A549 (cell line): ENCODE measurements around the gene TANK. TPM values are rescaled to one million over a fixed set of nuclear protein-coding genes. Genes with fewer than 3 reads are reported as not detected.
A peak's percentile ranks its signal among the peaks of the same experiment; 100 is the strongest.

ENCODE experiments used
- ATAC-seq, 2 experiments: fragments of 200-7000 bp in 1 of 2; fragments of >200 bp in 1 of 2; cut with Nextera tagmentation in 1 of 2; cut with Tn5 transposase in 1 of 2; 3 replicates each; pipeline versions ENCODE4 v1.8.0 to v1.9.1; 2018 to 2020; ENCODE audit warnings: mild to moderate bottlenecking in 1 of 2, moderate library complexity in 1 of 2
- CTCF ChIA-PET: fragments of 300-600 bp; sonication (Branson Sonifier 250); formaldehyde crosslinking; extraction: SDS; loops from one replicate; lab custom pipeline; 2021; ENCODE audit warnings: antibody characterized with exemption, inconsistent platforms; lab: Yijun Ruan, JAX
- POLR2A ChIA-PET: fragments of 350-600 bp; formaldehyde crosslinking; extraction: SDS; loops from one replicate; lab custom pipeline; 2021; ENCODE audit warnings: antibody characterized with exemption, inconsistent platforms; lab: Yijun Ruan, JAX
- DNase-seq, 2 experiments: peaks; one replicate each; pipeline versions ENCODE4 v3.0.0 to v3.0.0-alpha.2; 2011 to 2016; ENCODE audit warnings: low read depth in 1 of 2, low spot score in 1 of 2
- FAIRE-seq: peaks from 2 replicates; lab custom pipeline; 2011; peaks lifted over from hg19 to GRCh38; lab: Jason Lieb, UNC
- H3K27ac ChIP-seq, 2 experiments: fragments of >200 bp; sonication (Bioruptor Twin); formaldehyde crosslinking; 3 replicates each; pipeline ENCODE4 v1.5.1; 2016 to 2017
- H3K4me1 ChIP-seq: fragments of >200 bp; sonication (Bioruptor Twin); formaldehyde crosslinking; 3 replicates; pipeline ENCODE4 v1.6.1; 2016
- H3K4me2 ChIP-seq: fragments of >200 bp; sonication (Bioruptor Twin); formaldehyde crosslinking; 3 replicates; pipeline ENCODE4 v1.6.1; 2016
- H3K4me3 ChIP-seq: fragments of >200 bp; sonication (Bioruptor Twin); formaldehyde crosslinking; 3 replicates; pipeline ENCODE4 v1.5.1; 2016
- H3K9me3 ChIP-seq: fragments of >200 bp; sonication (Bioruptor Twin); formaldehyde crosslinking; 3 replicates; pipeline ENCODE4 v1.6.1; 2016
- ATOH8 ChIP-seq: fragments of 250-450 bp; sonication (Bioruptor Pico); IDR thresholded peaks from 2 replicates; pipeline ENCODE4 v1.5.0; 2020; ENCODE audit warnings: low read depth, mild to moderate bottlenecking, moderate library complexity
- BCL3 ChIP-seq: fragments of >200 bp; sonication (Bioruptor Twin); formaldehyde crosslinking; IDR thresholded peaks from 3 replicates; pipeline ENCODE4 v1.6.1; 2016
- CHD2 ChIP-seq: fragments of 150-350 bp; IDR thresholded peaks from 2 replicates; pipeline ENCODE4 v1.6.1; 2014; ENCODE audit warnings: low read length; ENCODE audit not compliant: partially characterized antibody
- CHD4 ChIP-seq: fragments of 200-600 bp; sonication (generic); IDR thresholded peaks from 2 replicates; pipeline ENCODE4 v1.6.1; 2016; ENCODE audit warnings: antibody characterized with exemption, mild to moderate bottlenecking, borderline replicate concordance
- CTCF ChIP-seq: fragments of >200 bp; sonication (Bioruptor Twin); formaldehyde crosslinking; IDR thresholded peaks from 3 replicates; pipeline ENCODE4 v1.5.1; 2016
- EHF ChIP-seq: fragments of 250-450 bp; sonication (Bioruptor Pico); IDR thresholded peaks from 2 replicates; pipeline ENCODE4 v1.5.0; 2020; ENCODE audit warnings: mild to moderate bottlenecking
- FOSB ChIP-seq: fragments of 250-450 bp; sonication (Bioruptor Pico); IDR thresholded peaks from 2 replicates; pipeline ENCODE4 v1.5.0; 2020; ENCODE audit warnings: mild to moderate bottlenecking, moderate library complexity
- HDAC2 ChIP-seq: fragments of 200-600 bp; sonication (generic); IDR thresholded peaks from 2 replicates; pipeline ENCODE4 v1.6.1; 2016
- HES2 ChIP-seq: fragments of >200 bp; sonication (Bioruptor Twin); formaldehyde crosslinking; IDR thresholded peaks from 2 replicates; pipeline ENCODE4 v1.6.1; 2016
- HOXB13 ChIP-seq: fragments of 250-450 bp; sonication (Bioruptor Pico); IDR thresholded peaks from 2 replicates; pipeline ENCODE4 v1.5.0; 2020; ENCODE audit warnings: low read depth, mild to moderate bottlenecking, moderate library complexity
- KDM1A ChIP-seq: fragments of 200-600 bp; sonication (generic); IDR thresholded peaks from 2 replicates; pipeline ENCODE4 v1.6.1; 2016; ENCODE audit warnings: low read depth, mild to moderate bottlenecking
- MAFK ChIP-seq: fragments of 450-650 bp; IDR thresholded peaks from 2 replicates; pipeline ENCODE4 v1.6.1; 2014; ENCODE audit not compliant: partially characterized antibody
- NFE2L2 ChIP-seq: fragments of 150-350 bp; conservative IDR thresholded peaks from 2 replicates; pipeline ENCODE4 v1.6.1; 2014; ENCODE audit warnings: low read length
- PBX3 ChIP-seq: IDR thresholded peaks from 2 replicates; pipeline ENCODE4 v1.6.1; 2012
- PHF8 ChIP-seq: fragments of 200-600 bp; sonication (generic); IDR thresholded peaks from 2 replicates; pipeline ENCODE4 v1.6.1; 2016; ENCODE audit warnings: low read depth, mild to moderate bottlenecking, antibody characterized with exemption, moderate library complexity, borderline replicate concordance
- POLR2A ChIP-seq: IDR thresholded peaks from 2 replicates; pipeline ENCODE4 v1.6.1; 2012; ENCODE audit warnings: mild to moderate bottlenecking, low read length
- POLR2AphosphoS2 ChIP-seq: conservative IDR thresholded peaks from 2 replicates; pipeline ENCODE4 v1.6.1; 2012; ENCODE audit warnings: low read length, improper control_type of control experiment, inconsistent platforms
- RAD21 ChIP-seq, 2 experiments: fragments of >200 bp in 1 of 2; sonication (Bioruptor Twin) in 1 of 2; formaldehyde crosslinking in 1 of 2; IDR thresholded peaks in 1 of 2; conservative IDR thresholded peaks in 1 of 2; 2 replicates in 1 of 2; 3 replicates in 1 of 2; pipeline ENCODE4 v1.6.1; 2012 to 2018; ENCODE audit warnings: inconsistent platforms in 1 of 2
- RARB ChIP-seq: fragments of 250-450 bp; sonication (Bioruptor Pico); IDR thresholded peaks from 2 replicates; pipeline ENCODE4 v1.8.0; 2021; ENCODE audit warnings: mild to moderate bottlenecking, moderate library complexity
- RCOR1 ChIP-seq: fragments of 150-350 bp; IDR thresholded peaks from 2 replicates; pipeline ENCODE4 v1.6.1; 2014; ENCODE audit warnings: antibody characterized with exemption, low read length, low read depth
- RFX5 ChIP-seq: fragments of 450-650 bp; IDR thresholded peaks from 2 replicates; pipeline ENCODE4 v1.7.1; 2014; ENCODE audit warnings: antibody characterized with exemption, mild to moderate bottlenecking, moderate library complexity
- RNF2 ChIP-seq: fragments of 200-600 bp; sonication (generic); IDR thresholded peaks from 2 replicates; pipeline ENCODE4 v1.6.1; 2016; ENCODE audit warnings: low read depth, mild to moderate bottlenecking, antibody characterized with exemption, moderate library complexity, borderline replicate concordance
- SMC3 ChIP-seq: fragments of >200 bp; sonication (Bioruptor Twin); formaldehyde crosslinking; IDR thresholded peaks from 3 replicates; pipeline ENCODE4 v1.6.1; 2018; ENCODE audit warnings: inconsistent platforms
- ZSCAN20 ChIP-seq: fragments of 250-450 bp; sonication (Bioruptor Pico); IDR thresholded peaks from 2 replicates; pipeline ENCODE4 v1.8.0; 2022; ENCODE audit warnings: mild to moderate bottlenecking, moderate library complexity
- WGBS: methylation state at CpG from one replicate; pipeline ENCODE4 v1.1.6; 2017; ENCODE audit errors: missing lambda C conversion rate; 5-methylcytosine and 5-hydroxymethylcytosine counted together
- polyA plus RNA-seq, 4 experiments: library from polyadenylated mRNA; depleted of rRNA in 3 of 4; stranded (reverse); fragments of >200 nt; fragmentation: RNase III in 1 of 4; extraction: RNeasy Plus Mini Kit Qiagen cat#74134 plus additional on column Dnase treatment in 1 of 4; gene quantifications; 2 replicates in 3 of 4; 3 replicates in 1 of 4; pipeline ENCODE4 v1.2.3, GENCODE V29; 2011 to 2017

The TANK gene
- polyA plus RNA-seq, 2 of the 4 experiments (the other 2 are of a cell fraction) = 59.6 to 76.3 TPM

- peaks cover 57% of the 10 kb centered on the region for H3K4me1 ChIP-seq
- peak overlapping the region; percentile 79 for H3K4me2 ChIP-seq
- H3K4me3 ChIP-seq = no peak overlapping the region
- POLR2A ChIA-PET = no interaction called here
- no peaks in the 10 kb centered on the region for H3K9me3 ChIP-seq
- CTCF ChIA-PET = interaction anchor here (1.1 to 1.2 kb wide), 2 partner anchors 18 to 76 kb away, joined by 4 to 5 read pairs; no protein-coding TSS in a partner anchor
- FAIRE-seq (no peak), ATAC-seq (no peak), DNase-seq (no peak)
- H3K27ac ChIP-seq = no peak overlapping the region
- no peak for TF ChIP-seq HDAC2
- no peak for TF ChIP-seq RFX5
- no peak for TF ChIP-seq POLR2A
- peak; percentile 70 for TF ChIP-seq MAFK
- TF ChIP-seq, all 56 proteins: peak for 1
- WGBS = 48% methylated on average over 3 of the region's 3 CpGs
Measured at GRCh38 chr2:161139098-161139987, 20.9 kb upstream of the TANK start.

GRCh38 chr2:161141033-161141432 is 19.2 kb upstream of the TANK start:
- WGBS = 92% methylated on average over 2 of the region's 2 CpGs
- no peak overlapping the region for H3K4me2 ChIP-seq
- H3K4me3 ChIP-seq = no peak overlapping the region
- TF ChIP-seq EHF (CRISPR knock-in tag) (no peak), CHD2 (no peak), RCOR1 (no peak), PHF8 (no peak), BCL3 (no peak)
- TF ChIP-seq, all 56 proteins: peak for 0
- Histone ChIP-seq H3K4me1 (peaks cover 43% of the 10 kb centered on the region), H3K27ac (no peak overlapping the region), H3K9me3 (no peaks in the 10 kb centered on the region)
- ATAC-seq (no peak), FAIRE-seq (no peak), DNase-seq (no peak)
- POLR2A ChIA-PET = no interaction called here
- CTCF ChIA-PET = no interaction called here

GRCh38 chr2:161146209-161146775 is 13.9 kb upstream of the TANK start:
- ChIA-PET CTCF (no interaction called here), POLR2A (no interaction called here)
- TF ChIP-seq HDAC2 (no peak), POLR2AphosphoS2 (no peak), PHF8 (no peak), CTCF (no peak), RNF2 (no peak), HOXB13 (no peak), ZSCAN20 (CRISPR knock-in tag) (no peak), CHD4 (no peak), PBX3 (no peak), HES2 (no peak), RARB (CRISPR knock-in tag) (no peak), SMC3 (no peak), ATOH8 (no peak), RAD21 (conservative IDR thresholded peaks at IDR 0.05 in 1 of 2, IDR thresholded peaks at IDR 0.05 in 1 of 2) (no peak), FOSB (CRISPR knock-in tag) (no peak), NFE2L2 (no peak), KDM1A (no peak)
- TF ChIP-seq, all 56 proteins: peak for 0
- Histone ChIP-seq H3K9me3 (peaks cover 28% of the 10 kb centered on the region), H3K27ac (no peak overlapping the region), H3K4me1 (no peaks in the 10 kb centered on the region), H3K4me3 (no peak overlapping the region), H3K4me2 (no peak overlapping the region)
- ATAC-seq (no peak), DNase-seq (no peak), FAIRE-seq (no peak)
